Liver (tissue), 9 donors: ENCODE results near the gene HEPACAM. TPM values are rescaled to one million over a fixed set of nuclear protein-coding genes. Genes with fewer than 3 reads are reported as not detected.

ENCODE experiments used
- DNase-seq: peaks from one replicate; pipeline ENCODE4 v3.0.0-alpha.2; 2017; ENCODE audit warnings: low spot score
- H3K27ac ChIP-seq, 2 donors: one replicate each; pipeline ENCODE4 v1.7.0; 2013; ENCODE audit warnings: inconsistent platforms in 2 of 2, low read length in 2 of 2, control low read depth in 1 of 2, low read depth in 1 of 2, mild to moderate bottlenecking in 1 of 2
- H3K27me3 ChIP-seq, 4 donors: one replicate each; pipeline versions ENCODE4 v1.6.1 to v1.7.0; 2013; ENCODE audit warnings: low read length in 3 of 4, inconsistent platforms in 1 of 4, mild to moderate bottlenecking in 1 of 4, moderate library complexity in 1 of 4; ENCODE audit not compliant: control insufficient read depth in 4 of 4, insufficient read depth in 4 of 4
- H3K36me3 ChIP-seq, 4 donors: one replicate each; pipeline versions ENCODE4 v1.6.1 to v1.7.0; 2013; ENCODE audit warnings: low read length in 3 of 4, mild to moderate bottlenecking in 3 of 4, low read depth in 1 of 4, moderate library complexity in 1 of 4; ENCODE audit not compliant: control insufficient read depth in 4 of 4, insufficient read depth in 3 of 4
- H3K4me1 ChIP-seq, 4 donors: one replicate each; pipeline versions ENCODE4 v1.6.1 to v1.7.0; 2013; ENCODE audit warnings: low read length in 3 of 4, mild to moderate bottlenecking in 3 of 4, moderate library complexity in 1 of 4; ENCODE audit not compliant: control insufficient read depth in 4 of 4, insufficient read depth in 4 of 4
- H3K4me3 ChIP-seq, 3 donors: one replicate each; pipeline versions ENCODE4 v1.6.1 to v1.7.0; 2013; ENCODE audit warnings: low read length in 3 of 3, control low read depth in 1 of 3, low read depth in 1 of 3, mild to moderate bottlenecking in 1 of 3
- H3K9ac ChIP-seq, 2 donors: one replicate each; pipeline ENCODE4 v1.7.0; 2013; ENCODE audit warnings: low read length in 2 of 2, mild to moderate bottlenecking in 2 of 2, moderate library complexity in 2 of 2, control low read depth in 1 of 2, low read depth in 1 of 2
- H3K9me3 ChIP-seq, 4 donors: one replicate each; pipeline versions ENCODE4 v1.6.1 to v1.7.0; 2013; ENCODE audit warnings: low read length in 3 of 4; ENCODE audit not compliant: control insufficient read depth in 4 of 4
- ATF3 ChIP-seq: IDR thresholded peaks from 2 replicates; pipeline ENCODE4 v1.6.1; 2016; ENCODE audit warnings: antibody characterized with exemption
- CTCF ChIP-seq: fragments of 150-350 bp; IDR thresholded peaks from 2 replicates; pipeline ENCODE4 v1.5.1; 2017; ENCODE audit warnings: improper control_type of control experiment, low read depth, low read length; ENCODE audit not compliant: missing input control
- EGR1 ChIP-seq, 2 donors: IDR thresholded peaks; 2 replicates each; pipeline ENCODE4 v1.6.1; 2016 to 2018; ENCODE audit warnings: antibody characterized with exemption in 2 of 2, low read depth in 2 of 2
- FOXA1 ChIP-seq: IDR thresholded peaks from 2 replicates; pipeline ENCODE4 v1.6.1; 2016; ENCODE audit warnings: antibody characterized with exemption
- FOXA2 ChIP-seq: IDR thresholded peaks from 2 replicates; pipeline ENCODE4 v1.6.1; 2016; ENCODE audit warnings: antibody characterized with exemption
- GABPA ChIP-seq, 2 donors: IDR thresholded peaks in 1 of 2; conservative IDR thresholded peaks in 1 of 2; 2 replicates each; pipeline ENCODE4 v1.6.1; 2016; ENCODE audit warnings: antibody characterized with exemption in 2 of 2, mild to moderate bottlenecking in 1 of 2, moderate library complexity in 1 of 2
- HNF4A ChIP-seq, 2 donors: conservative IDR thresholded peaks; 2 replicates each; pipeline ENCODE4 v1.6.1; 2016; ENCODE audit warnings: antibody characterized with exemption in 2 of 2, mild to moderate bottlenecking in 2 of 2
- HNF4G ChIP-seq: IDR thresholded peaks from 2 replicates; pipeline ENCODE4 v1.6.1; 2016; ENCODE audit warnings: antibody characterized with exemption
- JUND ChIP-seq, 2 donors: IDR thresholded peaks; 2 replicates each; pipeline ENCODE4 v1.6.1; 2016; ENCODE audit warnings: antibody characterized with exemption in 2 of 2
- MAX ChIP-seq: IDR thresholded peaks from 2 replicates; pipeline ENCODE4 v1.6.1; 2016; ENCODE audit warnings: antibody characterized with exemption
- NR2F2 ChIP-seq: IDR thresholded peaks from 2 replicates; pipeline ENCODE4 v1.6.1; 2016; ENCODE audit warnings: antibody characterized with exemption
- RAD21 ChIP-seq, 2 donors: IDR thresholded peaks; 2 replicates each; pipeline ENCODE4 v1.6.1; 2016; ENCODE audit warnings: antibody characterized with exemption in 2 of 2, mild to moderate bottlenecking in 2 of 2
- REST ChIP-seq: IDR thresholded peaks from 2 replicates; pipeline ENCODE4 v1.6.1; 2016; ENCODE audit warnings: antibody characterized with exemption, mild to moderate bottlenecking
- RXRA ChIP-seq, 2 donors: IDR thresholded peaks; 2 replicates each; pipeline ENCODE4 v1.6.1; 2017 to 2018; ENCODE audit warnings: antibody characterized with exemption in 2 of 2, mild to moderate bottlenecking in 1 of 2
- SP1 ChIP-seq: IDR thresholded peaks from 2 replicates; pipeline ENCODE4 v1.6.1; 2018; ENCODE audit warnings: antibody characterized with exemption, mild to moderate bottlenecking
- TAF1 ChIP-seq: conservative IDR thresholded peaks from 2 replicates; pipeline ENCODE4 v1.6.1; 2016; ENCODE audit warnings: antibody characterized with exemption, mild to moderate bottlenecking
- YY1 ChIP-seq: IDR thresholded peaks from 2 replicates; pipeline ENCODE4 v1.6.1; 2016; ENCODE audit warnings: antibody characterized with exemption, mild to moderate bottlenecking
- ZBTB33 ChIP-seq: IDR thresholded peaks from 2 replicates; pipeline ENCODE4 v1.6.1; 2016; ENCODE audit warnings: antibody characterized with exemption
- WGBS: extraction: QIAGEN DNeasy Blood & Tissue Kit; methylation state at CpG from one replicate; pipeline ENCODE4 v1.1.7; 2013; 5-methylcytosine and 5-hydroxymethylcytosine counted together
- polyA plus RNA-seq, 2 donors: library from polyadenylated mRNA; stranded (reverse) in 1 of 2; unstranded in 1 of 2; fragments of 200-250 nt in 1 of 2; fragments of >200 nt in 1 of 2; fragmentation: Nextera tagmentation in 1 of 2; extraction: Ambion mirVana in 1 of 2; gene quantifications; one replicate each; pipeline versions ENCODE4 v1.2.1 to v1.2.3, GENCODE V29; 2013 to 2015
- total RNA-seq, 2 donors: library from RNA; depleted of rRNA; stranded (reverse); fragments of >200 nt; gene quantifications; one replicate each; pipeline ENCODE4 v1.2.3, GENCODE V29; 2014
- donor health status: healthy.
- donor health status: healthy.
- donor health status: healthy.
- donor health status: healthy.
- donor health status: healthy.

The HEPACAM gene
- total and polyA plus RNA-seq, 4 donors = 0.79 to 7.1 (median 3.3) TPM; not detected in 1

GRCh38 chr11:124938206-124938765 is 2.4 kb upstream of the HEPACAM start:
- H3K4me1 ChIP-seq = peaks cover 5 to 26% (median 13%) of the 10 kb centered on the region in 4 donors

More at GRCh38 chr11:124938206-124938765, 2.4 kb upstream of the HEPACAM start:
- no peak overlapping the region for H3K9ac ChIP-seq
- DNase-seq = no peak
- H3K36me3 ChIP-seq = no peaks in the 10 kb centered on the region
- H3K27me3 ChIP-seq = no peaks in the 10 kb centered on the region
- H3K9me3 ChIP-seq = no peaks in the 10 kb centered on the region
- TF ChIP-seq ZBTB33 = no peak
- no peak for TF ChIP-seq CTCF
- TF ChIP-seq ATF3 = no peak
- no peak for TF ChIP-seq FOXA1
- TF ChIP-seq YY1 = no peak
- TF ChIP-seq JUND (IDR thresholded peaks at IDR 0.05) = no peak
- TF ChIP-seq EGR1 (IDR thresholded peaks at IDR 0.05; ENCODE audit: low read depth in 2 of 2) = no peak
- no peak for TF ChIP-seq NR2F2
- no peak for TF ChIP-seq MAX
- TF ChIP-seq SP1 = no peak
- no peak for TF ChIP-seq REST
- no peak for TF ChIP-seq RAD21 (IDR thresholded peaks at IDR 0.05)
- TF ChIP-seq TAF1 = no peak
- no peak for TF ChIP-seq FOXA2
- TF ChIP-seq HNF4G = no peak
- TF ChIP-seq GABPA (IDR thresholded peaks at IDR 0.05 in 1 of 2, conservative IDR thresholded peaks at IDR 0.05 in 1 of 2) = no peak
- TF ChIP-seq RXRA (IDR thresholded peaks at IDR 0.05) = no peak
- no peak for TF ChIP-seq HNF4A (conservative IDR thresholded peaks at IDR 0.05)
- no peak overlapping the region for H3K4me3 ChIP-seq
- 88% methylated on average over 6 of the region's 6 CpGs for WGBS
- H3K27ac ChIP-seq = no peak overlapping the region
